Fibroblast of the aortic adventitia (primary cell): Measurements from ENCODE around the gene CT45A3. TPM values are rescaled to one million over a fixed set of nuclear protein-coding genes. Genes with fewer than 3 reads are reported as not detected.
"Not testable (repeated sequence)": the region's sequence is repeated elsewhere in the genome, so short reads cannot be mapped to it uniquely, and the experiment has no call there.

Experiments used
- DNase-seq: peaks from one replicate; pipeline ENCODE4 v3.0.0-alpha.2; 2010; ENCODE audit warnings: low read depth
- H3K4me3 ChIP-seq: 2 replicates; pipeline ENCODE4 v1.5.1; 2011; ENCODE audit warnings: low read depth, mild to moderate bottlenecking, control low read depth, low read length, moderate library complexity
- total RNA-seq: library from RNA; depleted of rRNA; stranded (reverse); fragments of >200 nt; gene quantifications from 2 replicates; pipeline ENCODE4 v1.2.3, GENCODE V29; 2012; ENCODE audit warnings: low replicate concordance
- TF ChIP-seq, protein P1 (sequence below): IDR thresholded peaks from 2 replicates; pipeline ENCODE4 v1.5.1; 2011; ENCODE audit warnings: mild to moderate bottlenecking, low read length, control low read depth, inconsistent platforms; ENCODE audit not compliant: insufficient read depth

Gene CT45A3, protein sequence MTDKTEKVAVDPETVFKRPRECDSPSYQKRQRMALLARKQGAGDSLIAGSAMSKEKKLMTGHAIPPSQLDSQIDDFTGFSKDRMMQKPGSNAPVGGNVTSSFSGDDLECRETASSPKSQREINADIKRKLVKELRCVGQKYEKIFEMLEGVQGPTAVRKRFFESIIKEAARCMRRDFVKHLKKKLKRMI
- total RNA-seq, result not detected in 2 replicates

DNA sequence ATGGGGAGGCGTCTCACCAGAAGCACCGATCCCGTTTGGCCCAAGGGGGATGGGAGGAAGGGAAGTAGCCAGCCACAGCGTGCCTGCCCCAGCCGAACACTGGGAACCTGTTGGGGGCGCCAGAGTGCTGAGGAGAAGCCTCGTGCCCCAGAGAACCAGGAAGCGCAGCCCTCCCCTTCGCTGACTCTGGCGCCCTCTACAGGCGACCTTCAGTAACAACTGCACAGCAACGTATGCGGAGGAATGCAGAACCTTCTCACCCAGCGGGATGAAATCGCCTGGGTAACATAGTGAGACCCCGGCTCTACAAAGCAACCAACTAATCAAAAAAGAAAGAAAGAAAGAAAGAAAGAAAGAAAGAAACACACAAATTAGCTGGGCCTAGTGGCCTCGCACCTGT lies at the start of gene CT45A3:
TSS of gene CT45A3 (minus strand) at position 101 of the 400 bp plus-strand sequence. CDS start 3,747 bp downstream, outside the sequence.
- not testable (repeated sequence) for DNase-seq, H3K4me3 ChIP-seq

DNA sequence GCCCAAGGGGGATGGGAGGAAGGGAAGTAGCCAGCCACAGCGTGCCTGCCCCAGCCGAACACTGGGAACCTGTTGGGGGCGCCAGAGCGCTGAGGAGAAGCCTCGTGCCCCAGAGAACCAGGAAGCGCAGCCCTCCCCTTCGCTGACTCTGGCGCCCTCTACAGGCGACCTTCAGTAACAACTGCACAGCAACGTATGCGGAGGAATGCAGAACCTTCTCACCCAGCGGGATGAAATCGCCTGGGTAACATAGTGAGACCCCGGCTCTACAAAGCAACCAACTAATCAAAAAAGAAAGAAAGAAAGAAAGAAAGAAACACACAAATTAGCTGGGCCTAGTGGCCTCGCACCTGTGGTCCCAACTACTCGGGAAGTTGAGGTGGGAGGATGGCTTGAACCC lies 34.7 kb upstream of the CT45A3 start, which contains the start of gene CT45A6:
TSS of gene CT45A6 (minus strand) at position 101 of the 400 bp plus-strand sequence. CDS start 3,794 bp downstream, outside the sequence.
- not testable (repeated sequence) for H3K4me3 ChIP-seq, DNase-seq

DNA sequence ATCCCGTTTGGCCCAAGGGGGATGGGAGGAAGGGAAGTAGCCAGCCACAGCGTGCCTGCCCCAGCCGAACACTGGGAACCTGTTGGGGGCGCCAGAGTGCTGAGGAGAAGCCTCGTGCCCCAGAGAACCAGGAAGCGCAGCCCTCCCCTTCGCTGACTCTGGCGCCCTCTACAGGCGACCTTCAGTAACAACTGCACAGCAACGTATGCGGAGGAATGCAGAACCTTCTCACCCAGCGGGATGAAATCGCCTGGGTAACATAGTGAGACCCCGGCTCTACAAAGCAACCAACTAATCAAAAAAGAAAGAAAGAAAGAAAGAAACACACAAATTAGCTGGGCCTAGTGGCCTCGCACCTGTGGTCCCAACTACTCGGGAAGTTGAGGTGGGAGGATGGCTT lies 17.4 kb upstream of the CT45A3 start, which contains the start of gene CT45A5:
TSS of gene CT45A5 (minus strand) at position 101 of the 400 bp plus-strand sequence. CDS start 3,774 bp downstream, outside the sequence.
- not testable (repeated sequence) for H3K4me3 ChIP-seq, DNase-seq

DNA sequence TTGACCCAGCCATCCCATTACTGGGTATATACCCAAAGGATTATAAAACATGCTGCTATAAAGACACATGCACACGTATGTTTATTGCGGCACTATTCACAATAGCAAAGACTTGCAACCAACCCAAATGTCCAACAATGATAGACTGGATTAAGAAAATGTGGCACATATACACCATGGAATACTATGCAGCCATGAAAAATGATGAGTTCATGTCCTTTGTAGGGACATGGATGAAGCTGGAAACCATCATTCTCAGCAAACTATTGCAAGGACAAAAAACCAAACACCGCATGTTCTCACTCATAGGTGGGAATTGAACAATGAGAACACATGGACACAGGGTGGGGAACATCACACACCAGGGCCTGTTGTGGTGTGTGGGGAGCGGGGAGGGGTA lies 23.3 kb downstream of the CT45A3 start:
- H3K4me3 ChIP-seq, DNase-seq: not testable (repeated sequence)

DNA sequence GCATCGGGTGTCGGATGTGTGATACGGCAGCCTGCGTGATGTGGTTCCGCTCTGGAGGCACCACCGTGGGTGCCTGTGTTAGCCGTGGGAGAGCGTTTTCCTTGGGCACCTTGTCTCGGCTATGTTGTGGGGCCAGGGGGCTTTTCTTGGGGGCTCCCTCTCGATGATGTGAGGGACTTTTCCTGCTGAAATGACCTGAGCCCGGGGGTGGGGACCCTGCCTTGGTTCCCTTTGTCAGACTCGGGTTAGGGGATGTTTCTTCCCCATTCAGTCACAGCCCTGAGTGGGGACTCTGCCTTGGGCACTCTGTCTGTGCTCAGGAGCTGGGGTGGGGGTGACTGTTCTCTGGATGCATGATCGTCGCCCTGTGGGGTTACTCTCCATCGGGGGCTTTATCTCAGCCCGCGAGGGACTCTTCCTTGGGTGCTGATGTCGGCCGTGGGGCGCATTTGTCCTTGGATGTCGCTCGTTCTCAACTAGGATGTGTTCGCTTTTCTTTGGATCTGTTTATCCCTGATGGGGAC lies 26.7 kb downstream of the CT45A3 start:
- no peak for DNase-seq
- TF ChIP-seq, protein P1, sequence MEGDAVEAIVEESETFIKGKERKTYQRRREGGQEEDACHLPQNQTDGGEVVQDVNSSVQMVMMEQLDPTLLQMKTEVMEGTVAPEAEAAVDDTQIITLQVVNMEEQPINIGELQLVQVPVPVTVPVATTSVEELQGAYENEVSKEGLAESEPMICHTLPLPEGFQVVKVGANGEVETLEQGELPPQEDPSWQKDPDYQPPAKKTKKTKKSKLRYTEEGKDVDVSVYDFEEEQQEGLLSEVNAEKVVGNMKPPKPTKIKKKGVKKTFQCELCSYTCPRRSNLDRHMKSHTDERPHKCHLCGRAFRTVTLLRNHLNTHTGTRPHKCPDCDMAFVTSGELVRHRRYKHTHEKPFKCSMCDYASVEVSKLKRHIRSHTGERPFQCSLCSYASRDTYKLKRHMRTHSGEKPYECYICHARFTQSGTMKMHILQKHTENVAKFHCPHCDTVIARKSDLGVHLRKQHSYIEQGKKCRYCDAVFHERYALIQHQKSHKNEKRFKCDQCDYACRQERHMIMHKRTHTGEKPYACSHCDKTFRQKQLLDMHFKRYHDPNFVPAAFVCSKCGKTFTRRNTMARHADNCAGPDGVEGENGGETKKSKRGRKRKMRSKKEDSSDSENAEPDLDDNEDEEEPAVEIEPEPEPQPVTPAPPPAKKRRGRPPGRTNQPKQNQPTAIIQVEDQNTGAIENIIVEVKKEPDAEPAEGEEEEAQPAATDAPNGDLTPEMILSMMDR, result no peak
- H3K4me3 ChIP-seq, result no peak overlapping the region

DNA sequence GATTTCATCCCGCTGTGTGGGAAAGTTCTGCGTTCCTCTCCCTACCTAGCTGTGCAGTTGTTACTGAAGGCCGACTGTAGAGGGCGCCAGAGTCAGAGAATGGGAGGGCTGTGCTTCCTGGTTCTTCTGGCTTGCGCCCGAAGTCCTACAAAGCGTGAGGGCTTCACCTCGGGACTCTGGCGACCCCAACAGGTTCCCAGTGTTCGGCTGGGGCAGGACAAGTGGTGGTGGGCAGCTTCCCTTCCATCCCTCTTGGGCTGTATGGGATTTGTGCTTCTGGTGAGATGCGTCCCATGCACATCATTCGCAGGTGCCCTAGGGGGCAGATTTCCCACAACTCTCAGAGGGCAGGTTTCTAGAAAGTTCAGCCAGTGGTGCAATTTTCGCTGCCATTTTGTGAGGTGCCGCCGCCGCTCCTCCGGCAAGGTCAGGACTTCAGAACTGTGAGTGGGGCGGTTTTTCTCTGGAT lies 27.3 kb downstream of the CT45A3 start:
- TF ChIP-seq, protein P1, result no peak
- no peak overlapping the region for H3K4me3 ChIP-seq
- DNase-seq, result no peak

DNA sequence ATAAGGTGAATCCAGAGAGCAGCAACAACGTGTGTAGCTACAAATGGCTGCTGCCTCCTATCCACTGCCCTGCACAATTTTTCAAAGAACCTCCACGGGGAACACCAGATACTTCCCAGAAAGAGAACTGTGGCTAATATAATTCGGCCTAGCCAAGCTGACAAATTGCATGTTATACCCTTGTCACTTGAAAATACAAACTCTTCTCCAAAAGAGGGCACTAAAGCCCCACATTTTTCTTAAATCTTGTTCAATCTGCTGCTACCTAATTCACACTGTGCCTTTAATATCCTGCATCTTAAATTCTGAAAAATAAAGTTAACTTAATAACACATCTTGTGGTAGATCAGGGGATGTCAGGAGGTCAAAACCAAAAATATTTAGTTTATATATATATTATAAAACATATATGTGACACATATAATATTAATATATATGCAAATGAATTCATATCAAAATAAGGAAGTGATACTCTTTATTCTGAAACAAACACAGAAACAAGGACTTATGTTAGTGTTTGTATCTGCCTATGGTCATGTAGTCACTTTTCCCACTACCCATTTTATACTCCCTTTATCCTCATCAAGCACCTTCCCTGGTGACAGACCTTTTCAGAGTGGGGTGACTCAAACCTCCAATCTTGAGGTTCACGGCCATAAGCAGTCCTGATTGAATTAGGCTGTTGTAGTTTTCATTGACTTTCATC lies 30.5 kb downstream of the CT45A3 start:
- no peak overlapping the region for H3K4me3 ChIP-seq
- peak; percentile 12 for DNase-seq
- TF ChIP-seq, protein P1, result no peak

DNA sequence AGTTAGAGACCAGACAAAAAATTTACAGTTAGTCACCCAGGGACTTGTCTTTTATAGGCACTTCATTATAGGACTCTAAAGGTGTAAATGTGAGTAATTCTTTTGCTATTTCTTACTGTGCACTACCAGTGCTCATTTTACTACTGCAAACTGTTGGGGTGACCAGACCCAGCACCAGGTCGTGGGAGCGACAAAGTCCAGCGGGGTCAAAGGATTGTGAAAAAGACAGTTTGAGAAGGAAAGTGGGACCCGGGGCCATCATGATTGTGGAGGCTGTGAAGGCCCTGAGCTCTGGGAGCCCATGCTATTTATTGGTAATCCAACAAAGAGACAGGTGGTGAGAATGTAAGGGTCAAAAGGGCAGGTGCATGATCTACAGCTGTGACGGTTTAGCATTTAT lies 33.3 kb downstream of the CT45A3 start:
- not testable (repeated sequence) for DNase-seq, H3K4me3 ChIP-seq

DNA sequence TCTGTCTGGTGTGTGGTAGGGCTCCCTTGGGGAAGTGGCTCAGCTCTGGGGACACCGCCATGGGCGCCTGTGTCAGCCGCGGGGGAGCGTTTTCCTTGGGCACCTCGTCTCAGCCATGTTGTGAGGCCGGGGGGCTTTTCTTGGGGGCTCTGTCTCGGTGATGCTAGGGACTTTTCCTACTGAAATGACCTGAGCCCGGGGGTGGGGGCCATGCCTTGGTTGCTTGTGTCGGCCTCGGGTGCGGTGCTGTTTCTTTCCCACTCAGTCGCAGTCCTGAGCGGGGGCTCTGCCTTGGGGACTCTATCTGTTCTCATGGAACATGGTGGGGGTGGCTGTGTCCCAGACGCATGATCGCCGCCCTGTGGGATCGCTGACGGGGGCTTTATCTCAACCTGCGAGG lies 54.2 kb downstream of the CT45A3 start:
- TF ChIP-seq, protein P1, result no peak
- no peak overlapping the region for H3K4me3 ChIP-seq
- no peak for DNase-seq

DNA sequence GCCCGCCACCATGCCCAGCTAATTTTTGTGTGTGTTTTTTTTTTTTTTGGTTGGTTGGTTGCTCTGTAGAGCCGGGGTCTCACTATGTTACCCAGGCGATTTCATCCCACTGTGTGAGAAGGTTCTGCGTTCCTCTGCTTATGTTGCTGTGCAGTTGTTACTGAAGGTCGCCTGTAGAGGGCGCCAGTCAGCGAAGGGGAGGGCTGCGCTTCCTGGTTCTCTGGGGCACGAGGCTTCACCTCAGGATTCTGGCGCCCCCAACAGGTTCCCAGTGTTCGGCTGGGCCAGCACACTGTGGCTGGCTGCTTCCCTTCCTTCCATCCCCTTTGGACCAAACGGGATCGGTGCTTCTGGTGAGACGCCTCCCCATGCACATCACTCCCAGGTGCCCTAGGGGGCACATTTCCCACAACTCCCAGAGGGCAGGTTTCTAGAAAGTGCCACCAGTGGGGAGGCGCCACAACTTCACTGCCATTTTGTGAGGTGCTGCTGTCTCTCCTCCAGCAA lies 54.8 kb downstream of the CT45A3 start, which contains the start of gene CT45A1:
TSS of gene CT45A1 (plus strand) at position 457 of the 507 bp plus-strand sequence. CDS start 5,302 bp downstream, outside the sequence.
- H3K4me3 ChIP-seq, DNase-seq: not testable (repeated sequence)
